Superior temporal gyrus (tissue), 1 donor: Measurements from ENCODE around the gene LYVE1.
"Not testable (repeated sequence)": the region's sequence is repeated elsewhere in the genome, so short reads cannot be mapped to it uniquely, and the experiment has no call there.

Experiments
- DNase-seq: peaks from one replicate; pipeline ENCODE4 v3.0.0-alpha.2; 2016; ENCODE audit errors: extremely low spot score

LYVE1 gene

GRCh38 chr11:10568486-10568941, at the start of gene LYVE1:
Gene LYVE1, minus strand, starts transcription at chr11:10568665. Its CDS starts 133 bp downstream, at chr11:10568532.
- DNase-seq, result no peak

GRCh38 chr11:10617551-10617950, 49.1 kb upstream of the LYVE1 start:
- no peak for DNase-seq

GRCh38 chr11:10611979-10612862, 43.8 kb upstream of the LYVE1 start:
- no peak for DNase-seq

GRCh38 chr11:10609636-10610035, 41.2 kb upstream of the LYVE1 start:
- DNase-seq, result no peak

- DNase-seq, result no peak
Measured at GRCh38 chr11:10608584-10608983, 40.1 kb upstream of the LYVE1 start.

GRCh38 chr11:10607462-10608132, 39.1 kb upstream of the LYVE1 start:
- no peak for DNase-seq

GRCh38 chr11:10606536-10607208, 38.2 kb upstream of the LYVE1 start:
- DNase-seq, result no peak

- DNase-seq, result no peak
Measured at GRCh38 chr11:10605941-10606381, 37.5 kb upstream of the LYVE1 start.

- no peak for DNase-seq
Measured at GRCh38 chr11:10604798-10605197, 36.3 kb upstream of the LYVE1 start.

- no peak for DNase-seq
Measured at GRCh38 chr11:10604340-10604748, 35.9 kb upstream of the LYVE1 start.

GRCh38 chr11:10603721-10604297, 35.3 kb upstream of the LYVE1 start:
- DNase-seq, result no peak

GRCh38 chr11:10602945-10603344, 34.5 kb upstream of the LYVE1 start:
- DNase-seq, result no peak

- DNase-seq, result no peak
Measured at GRCh38 chr11:10602366-10602765, 33.9 kb upstream of the LYVE1 start.

GRCh38 chr11:10601837-10602236, 33.4 kb upstream of the LYVE1 start:
- no peak for DNase-seq

GRCh38 chr11:10600570-10601248, 32.2 kb upstream of the LYVE1 start:
- no peak for DNase-seq

- DNase-seq, result no peak
Measured at GRCh38 chr11:10599388-10600175, 31.1 kb upstream of the LYVE1 start.

GRCh38 chr11:10598816-10599215, 30.4 kb upstream of the LYVE1 start:
- no peak for DNase-seq

GRCh38 chr11:10597877-10598351, 29.4 kb upstream of the LYVE1 start:
- DNase-seq, result no peak

GRCh38 chr11:10595840-10596239, 27.4 kb upstream of the LYVE1 start:
- not testable (repeated sequence) for DNase-seq

- no peak for DNase-seq
Measured at GRCh38 chr11:10594407-10594806, 25.9 kb upstream of the LYVE1 start.
